Ectodermal cell (in vitro differentiated cells): ENCODE data around the gene CXorf65.

Experiments
- H3K27ac ChIP-seq: 2 replicates; pipeline ENCODE4 v1.7.0; 2013; ENCODE audit warnings: mild to moderate bottlenecking, low read depth, low read length; ENCODE audit not compliant: insufficient read depth, poor library complexity, severe bottlenecking
- H3K27me3 ChIP-seq: 2 replicates; pipeline ENCODE4 v1.7.0; 2013; ENCODE audit warnings: mild to moderate bottlenecking, low read length; ENCODE audit not compliant: insufficient read depth, control insufficient read depth, poor library complexity, severe bottlenecking
- H3K36me3 ChIP-seq: one replicate; pipeline ENCODE4 v1.7.0; 2013; ENCODE audit warnings: low read length; ENCODE audit not compliant: control insufficient read depth, insufficient read depth
- H3K4me1 ChIP-seq: one replicate; pipeline ENCODE4 v1.7.0; 2013; ENCODE audit warnings: low read length; ENCODE audit not compliant: control insufficient read depth, insufficient read depth
- H3K4me3 ChIP-seq: 2 replicates; pipeline ENCODE4 v1.7.0; 2013; ENCODE audit warnings: low read depth, low read length, control low read depth; ENCODE audit not compliant: insufficient read depth
- H3K9me3 ChIP-seq: 2 replicates; pipeline ENCODE4 v1.7.0; 2013; ENCODE audit warnings: mild to moderate bottlenecking, low read length, moderate library complexity; ENCODE audit not compliant: control insufficient read depth
- WGBS, 2 experiments: methylation state at CpG; one replicate each; pipeline ENCODE4 v1.1.7; 2013; ENCODE audit warnings: missing lambda C conversion rate in 2 of 2; 5-methylcytosine and 5-hydroxymethylcytosine counted together

Gene CXorf65

DNA sequence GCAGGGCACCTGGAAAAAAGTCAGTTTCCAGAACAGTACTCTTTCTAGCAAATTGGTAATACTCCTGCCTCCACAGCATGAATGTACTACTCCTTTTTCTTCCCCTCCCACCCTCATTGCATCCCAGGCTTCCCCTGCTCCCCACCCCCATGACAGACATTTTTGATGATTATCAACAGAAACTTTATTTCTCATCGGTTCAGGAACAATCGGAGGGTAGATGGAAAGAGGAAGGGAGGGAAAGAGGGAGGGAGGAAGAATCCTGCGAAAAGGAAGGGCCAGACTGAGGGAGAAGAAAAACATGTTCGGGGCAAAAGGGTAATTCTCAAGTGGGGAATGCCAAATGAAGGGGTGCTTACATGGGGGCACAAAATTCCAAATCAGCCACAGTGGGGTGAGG is 705 bp upstream of the CXorf65 start:
- Histone ChIP-seq H3K36me3 (no peaks in the 10 kb centered on the region), H3K9me3 (no peaks in the 10 kb centered on the region), H3K4me3 (no peak overlapping the region), H3K27me3 (no peaks in the 10 kb centered on the region), H3K4me1 (peaks cover 17% of the 10 kb centered on the region), H3K27ac (no peak overlapping the region)
- WGBS, 2 experiments: 95 to 98% methylated on average over 4 of the region's 4 CpGs

DNA sequence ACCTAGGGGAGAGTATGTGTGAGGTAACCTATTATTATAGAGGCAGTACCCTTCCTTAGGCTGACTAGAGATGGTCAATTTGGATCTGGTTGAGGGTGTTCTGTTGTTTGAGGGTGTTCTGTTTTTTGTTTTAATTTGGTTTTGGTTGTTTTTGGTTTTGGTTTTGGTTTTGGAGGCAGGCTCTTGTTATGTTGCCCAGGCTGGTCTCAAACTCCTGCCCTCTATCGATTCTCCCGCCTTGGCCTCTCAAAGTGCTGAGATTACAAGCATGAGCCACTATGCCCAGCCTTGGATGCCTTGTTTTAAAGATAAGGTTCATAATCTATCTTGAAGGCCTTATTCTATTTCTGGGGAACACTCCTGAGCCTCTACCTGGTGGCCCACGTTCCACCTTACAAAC is 912 bp downstream of the CXorf65 start:
- H3K4me3 ChIP-seq: no peak overlapping the region
- 90 to 95% methylated on average over 3 of the region's 3 CpGs for WGBS, 2 experiments
- peaks cover 17% of the 10 kb centered on the region for H3K4me1 ChIP-seq
- H3K27me3 ChIP-seq: peaks cover 4% of the 10 kb centered on the region
- no peaks in the 10 kb centered on the region for H3K9me3 ChIP-seq
- H3K27ac ChIP-seq: no peak overlapping the region
- no peaks in the 10 kb centered on the region for H3K36me3 ChIP-seq

DNA sequence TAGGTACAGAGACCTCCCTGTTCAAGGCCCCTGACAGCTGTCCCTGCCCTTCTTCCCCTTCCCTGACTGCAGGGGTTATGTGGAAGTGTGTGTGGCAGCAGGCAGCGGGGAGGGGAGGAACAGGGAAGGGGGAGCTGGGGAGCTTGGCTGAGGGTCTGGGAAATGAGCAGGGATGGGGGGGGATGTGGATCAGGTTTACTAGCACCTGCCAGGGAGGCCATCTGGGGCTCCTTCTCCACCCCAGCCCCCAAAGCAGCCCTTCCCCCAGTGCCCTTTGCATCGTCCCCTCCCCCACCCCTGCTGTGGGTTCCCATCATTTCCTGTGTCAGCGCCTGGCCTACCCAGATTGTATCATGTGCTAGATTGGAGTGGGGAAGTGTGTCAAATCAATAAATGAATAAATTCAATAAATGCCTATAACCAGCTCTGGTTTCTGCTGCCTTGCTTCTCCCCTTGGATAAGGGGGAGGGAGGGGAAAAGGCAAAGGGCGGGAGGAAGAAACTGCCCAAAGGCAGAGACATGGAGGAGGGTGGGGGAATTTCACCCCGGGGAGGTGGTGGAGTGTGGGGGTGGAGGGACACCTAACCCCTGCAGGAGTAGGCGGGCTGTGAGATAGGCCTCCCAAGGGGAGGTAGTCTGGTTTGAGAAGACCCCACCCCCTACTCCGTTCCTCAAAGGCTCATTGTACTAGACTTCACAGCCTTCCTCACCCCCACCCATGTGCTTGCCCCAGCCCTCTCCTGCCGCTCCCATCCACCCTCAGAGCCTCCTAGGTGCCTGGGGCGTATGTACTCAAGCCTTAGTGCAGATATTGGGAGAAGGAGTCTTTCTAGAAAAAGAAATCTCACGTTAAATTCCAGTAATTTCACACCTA is 3.2 kb downstream of the CXorf65 start:
- H3K9me3 ChIP-seq: no peaks in the 10 kb centered on the region
- peaks cover 26% of the 10 kb centered on the region for H3K27me3 ChIP-seq
- 4 to 5% methylated on average over 4 to 6 of the region's 10 CpGs for WGBS, 2 experiments
- peaks cover 29% of the 10 kb centered on the region for H3K4me1 ChIP-seq
- no peak overlapping the region for H3K4me3 ChIP-seq
- peak overlapping the region; percentile 44 for H3K27ac ChIP-seq
- H3K36me3 ChIP-seq: no peaks in the 10 kb centered on the region

DNA sequence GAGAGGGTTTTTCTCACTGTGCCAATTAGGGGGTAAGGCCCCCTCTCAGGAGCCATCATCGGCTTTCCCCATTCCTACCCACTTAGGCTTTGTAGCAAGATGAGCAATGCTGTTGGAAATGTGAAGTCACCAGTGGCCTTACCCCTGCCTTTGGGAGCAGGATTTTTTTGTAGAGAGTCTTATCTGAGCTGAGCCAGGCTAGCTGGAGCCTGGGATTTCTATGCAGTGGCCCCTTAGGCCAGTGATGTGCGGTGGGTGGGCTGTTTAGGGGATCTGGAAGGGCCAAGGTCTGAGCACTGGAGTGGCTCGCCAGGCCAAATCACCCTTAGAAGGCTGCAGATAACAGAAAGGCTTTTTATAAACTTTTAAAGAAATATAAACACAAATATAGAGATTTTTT is 4.2 kb downstream of the CXorf65 start:
- Histone ChIP-seq H3K4me3 (no peak overlapping the region), H3K36me3 (no peaks in the 10 kb centered on the region), H3K9me3 (no peaks in the 10 kb centered on the region), H3K27me3 (peaks cover 37% of the 10 kb centered on the region), H3K4me1 (peaks cover 22% of the 10 kb centered on the region), H3K27ac (no peak overlapping the region)
- WGBS, 2 experiments: 50 to 66% methylated on average over 1 to 2 of the region's 3 CpGs

DNA sequence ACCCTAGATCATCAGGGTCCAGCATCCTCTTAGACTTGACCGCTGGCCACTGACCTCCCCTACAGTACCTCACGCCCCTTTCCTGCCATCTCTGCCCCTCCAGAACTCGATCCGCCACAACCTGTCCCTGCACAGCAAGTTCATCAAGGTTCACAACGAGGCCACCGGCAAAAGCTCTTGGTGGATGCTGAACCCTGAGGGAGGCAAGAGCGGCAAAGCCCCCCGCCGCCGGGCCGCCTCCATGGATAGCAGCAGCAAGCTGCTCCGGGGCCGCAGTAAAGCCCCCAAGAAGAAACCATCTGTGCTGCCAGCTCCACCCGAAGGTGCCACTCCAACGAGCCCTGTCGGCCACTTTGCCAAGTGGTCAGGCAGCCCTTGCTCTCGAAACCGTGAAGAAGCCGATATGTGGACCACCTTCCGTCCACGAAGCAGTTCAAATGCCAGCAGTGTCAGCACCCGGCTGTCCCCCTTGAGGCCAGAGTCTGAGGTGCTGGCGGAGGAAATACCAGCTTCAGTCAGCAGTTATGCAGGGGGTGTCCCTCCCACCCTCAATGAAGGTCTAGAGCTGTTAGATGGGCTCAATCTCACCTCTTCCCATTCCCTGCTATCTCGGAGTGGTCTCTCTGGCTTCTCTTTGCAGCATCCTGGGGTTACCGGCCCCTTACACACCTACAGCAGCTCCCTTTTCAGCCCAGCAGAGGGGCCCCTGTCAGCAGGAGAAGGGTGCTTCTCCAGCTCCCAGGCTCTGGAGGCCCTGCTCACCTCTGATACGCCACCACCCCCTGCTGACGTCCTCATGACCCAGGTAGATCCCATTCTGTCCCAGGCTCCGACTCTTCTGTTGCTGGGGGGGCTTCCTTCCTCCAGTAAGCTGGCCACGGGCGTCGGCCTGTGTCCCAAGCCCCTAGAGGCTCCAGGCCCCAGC is 5.7 kb downstream of the CXorf65 start:
- WGBS, 2 experiments: 70% methylated on average over 31 of the region's 31 CpGs
- no peak overlapping the region for H3K4me3 ChIP-seq
- no peaks in the 10 kb centered on the region for H3K36me3 ChIP-seq
- H3K27ac ChIP-seq: no peak overlapping the region
- H3K27me3 ChIP-seq: peaks cover 48% of the 10 kb centered on the region
- H3K4me1 ChIP-seq: peaks cover 22% of the 10 kb centered on the region
- H3K9me3 ChIP-seq: no peaks in the 10 kb centered on the region

DNA sequence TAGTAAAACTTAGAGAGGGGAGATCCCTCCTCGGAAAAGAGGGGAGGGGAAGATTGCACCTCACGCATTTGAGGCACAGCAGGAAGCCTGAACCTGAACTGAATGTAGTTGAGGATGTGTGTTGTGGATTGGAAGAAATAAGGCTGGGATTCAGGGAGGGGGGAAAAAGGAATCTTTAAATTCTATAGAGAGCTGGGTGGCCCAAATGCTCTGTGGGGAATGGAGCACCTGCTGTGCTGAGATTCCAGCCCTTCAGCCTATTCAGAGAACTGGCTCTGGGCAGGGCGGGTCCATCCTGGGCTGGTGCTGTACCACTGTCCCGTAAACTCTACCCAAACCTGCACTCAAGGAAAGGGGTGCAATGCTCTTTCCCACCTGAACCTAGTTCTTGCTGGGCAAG is 6.8 kb downstream of the CXorf65 start:
- no peak overlapping the region for H3K27ac ChIP-seq
- peaks cover 22% of the 10 kb centered on the region for H3K4me1 ChIP-seq
- WGBS, 2 experiments: 4% methylated on average over 4 of the region's 4 CpGs
- H3K9me3 ChIP-seq: no peaks in the 10 kb centered on the region
- no peak overlapping the region for H3K4me3 ChIP-seq
- no peaks in the 10 kb centered on the region for H3K36me3 ChIP-seq
- H3K27me3 ChIP-seq: peaks cover 48% of the 10 kb centered on the region

DNA sequence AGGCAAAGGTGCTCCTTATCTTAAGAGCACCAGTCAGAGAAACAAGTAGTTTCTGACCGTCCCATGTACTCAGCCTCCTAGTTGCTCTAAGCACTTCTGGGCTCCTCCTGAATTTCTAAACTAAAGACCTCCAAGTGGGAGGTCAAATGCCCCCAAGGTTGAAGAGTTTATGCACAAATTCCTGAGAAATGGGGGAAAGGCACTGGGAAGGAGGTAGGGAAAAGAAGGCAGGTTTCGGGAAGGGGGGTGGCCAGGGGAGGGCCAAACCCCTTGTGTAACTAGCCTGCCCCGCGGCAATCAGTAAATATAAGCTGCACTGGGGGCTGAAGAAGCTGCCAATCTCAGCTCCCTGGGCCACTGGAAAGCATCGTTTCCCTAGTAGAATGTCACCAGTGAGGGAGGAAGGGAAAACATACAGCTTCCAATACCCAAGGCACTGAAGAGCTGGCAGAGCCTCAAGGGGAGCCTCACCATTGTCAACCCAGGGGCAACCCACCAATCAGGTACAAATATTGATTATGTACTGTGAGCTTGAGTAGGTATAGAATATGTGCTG is 7.5 kb downstream of the CXorf65 start:
- 7 to 11% methylated on average over 5 of the region's 5 CpGs for whole genome bisulfite sequencing, 2 experiments
- peaks cover 20% of the 10 kb centered on the region for H3K4me1 ChIP-seq
- no peak overlapping the region for H3K4me3 ChIP-seq
- no peak overlapping the region for H3K27ac ChIP-seq
- peaks cover 48% of the 10 kb centered on the region for H3K27me3 ChIP-seq
- H3K36me3 ChIP-seq: no peaks in the 10 kb centered on the region
- H3K9me3 ChIP-seq: no peaks in the 10 kb centered on the region

DNA sequence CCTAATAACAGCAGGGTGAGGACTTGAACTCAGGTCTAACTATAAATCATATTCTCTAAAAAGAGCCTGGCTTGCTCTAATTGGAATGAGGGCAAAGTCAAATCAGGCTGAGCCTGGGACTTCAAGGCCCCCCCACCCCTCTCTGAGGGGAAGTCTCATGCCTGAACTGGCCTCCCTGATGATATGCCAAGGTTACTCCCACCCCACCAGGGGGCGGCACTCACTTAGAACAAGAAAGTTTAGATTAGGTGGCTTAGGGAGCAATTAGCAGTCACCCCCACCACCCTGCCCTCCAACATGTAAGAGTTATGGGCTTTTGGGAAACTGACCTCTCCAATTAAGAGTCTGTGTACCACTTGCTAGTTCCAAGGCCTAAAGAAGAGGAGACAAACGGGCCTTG is 8.2 kb downstream of the CXorf65 start:
- WGBS, 2 experiments: 31 to 44% methylated on average over 1 of the region's 2 CpGs
- Histone ChIP-seq H3K27ac (no peak overlapping the region), H3K27me3 (peaks cover 48% of the 10 kb centered on the region), H3K4me1 (peaks cover 15% of the 10 kb centered on the region), H3K36me3 (no peaks in the 10 kb centered on the region), H3K9me3 (no peaks in the 10 kb centered on the region), H3K4me3 (no peak overlapping the region)

DNA sequence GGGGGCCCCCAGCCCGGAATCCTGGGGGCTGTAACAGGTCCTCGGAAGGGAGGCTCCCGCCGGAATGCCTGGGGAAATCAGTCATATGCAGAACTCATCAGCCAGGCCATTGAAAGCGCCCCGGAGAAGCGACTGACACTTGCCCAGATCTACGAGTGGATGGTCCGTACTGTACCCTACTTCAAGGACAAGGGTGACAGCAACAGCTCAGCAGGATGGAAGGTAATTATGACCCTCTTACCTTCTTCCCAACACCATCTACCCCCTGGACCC is 9.8 kb downstream of the CXorf65 start:
- Histone ChIP-seq H3K4me3 (peak overlapping the region; percentile 46), H3K27ac (no peak overlapping the region), H3K36me3 (no peaks in the 10 kb centered on the region), H3K27me3 (peaks cover 48% of the 10 kb centered on the region), H3K9me3 (no peaks in the 10 kb centered on the region), H3K4me1 (peaks cover 12% of the 10 kb centered on the region)
- WGBS, 2 experiments: 1% methylated on average over 9 of the region's 9 CpGs
